ENCODE results near the gene SPHKAP. TPM values are rescaled to one million over a fixed set of nuclear protein-coding genes. Genes with fewer than 3 reads are reported as not detected.

Gene SPHKAP
- total RNA-seq, 4 donors from 2014 or later: not detected

- H3K36me3 ChIP-seq: no peaks in the 10 kb centered on the region
- no peaks in the 10 kb centered on the region for H3K27me3 ChIP-seq
- H3K27ac ChIP-seq: no peak overlapping the region
- no peak overlapping the region for H3K4me3 ChIP-seq
- no peaks in the 10 kb centered on the region for H3K4me1 ChIP-seq
- no peak for TF ChIP-seq CTCF (IDR thresholded peaks at IDR 0.05)
- TF ChIP-seq POLR2A (IDR thresholded peaks at IDR 0.05): no peak
- DNase-seq: no peak
- no peaks in the 10 kb centered on the region for H3K9me3 ChIP-seq
These were observed 249.1 kb downstream of the SPHKAP start for GRCh38 chr2:227932403-227932802.

GRCh38 chr2:227932001-227932400, 249.5 kb downstream of the SPHKAP start:
- no peaks in the 10 kb centered on the region for H3K27me3 ChIP-seq
- no peaks in the 10 kb centered on the region for H3K36me3 ChIP-seq
- H3K4me1 ChIP-seq: no peaks in the 10 kb centered on the region
- no peak overlapping the region for H3K27ac ChIP-seq
- TF ChIP-seq CTCF (IDR thresholded peaks at IDR 0.05) (no peak), POLR2A (IDR thresholded peaks at IDR 0.05) (no peak)
- H3K4me3 ChIP-seq: no peak overlapping the region
- DNase-seq: no peak
- H3K9me3 ChIP-seq: no peaks in the 10 kb centered on the region

Small RNAs within 50 kb of the gene (small RNA-seq; reads per million reads assigned to genes)
- 0 reads per million in 2 donors for gene RNU6-624P

All from Peyer's patch (tissue), 4 donors.